NK-92 (cell line): ENCODE measurements around the gene RNF13.
"Not testable (repeated sequence)": the region's sequence is repeated elsewhere in the genome, so short reads cannot be mapped to it uniquely, and the experiment has no call there.

ENCODE experiments used
- DNase-seq: peaks from one replicate; lab custom pipeline; 2025; ENCODE audit not compliant: unreplicated experiment; lab: John Stamatoyannopoulos, UW

The RNF13 gene

DNA sequence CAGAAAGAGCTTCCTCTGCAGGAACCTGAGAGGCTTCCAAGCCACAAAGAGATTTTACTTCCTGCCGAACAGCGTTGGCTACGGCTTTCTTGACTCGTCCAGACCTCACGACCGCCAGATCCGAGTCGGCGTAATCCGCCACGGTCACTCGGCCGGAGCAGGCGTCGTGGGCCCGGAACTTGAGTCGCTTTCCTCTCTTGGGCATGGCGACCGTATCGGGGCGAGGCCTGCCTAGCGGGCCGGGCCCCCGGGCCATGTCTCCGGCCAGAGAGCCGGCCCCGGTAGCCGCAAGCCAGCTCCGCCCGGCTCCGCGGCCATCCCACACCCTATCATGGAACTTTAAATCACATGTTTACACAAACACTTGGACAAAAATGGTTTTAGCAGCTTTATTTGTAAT is 170.0 kb downstream of the RNF13 start:
- not testable (repeated sequence) for DNase-seq

DNA sequence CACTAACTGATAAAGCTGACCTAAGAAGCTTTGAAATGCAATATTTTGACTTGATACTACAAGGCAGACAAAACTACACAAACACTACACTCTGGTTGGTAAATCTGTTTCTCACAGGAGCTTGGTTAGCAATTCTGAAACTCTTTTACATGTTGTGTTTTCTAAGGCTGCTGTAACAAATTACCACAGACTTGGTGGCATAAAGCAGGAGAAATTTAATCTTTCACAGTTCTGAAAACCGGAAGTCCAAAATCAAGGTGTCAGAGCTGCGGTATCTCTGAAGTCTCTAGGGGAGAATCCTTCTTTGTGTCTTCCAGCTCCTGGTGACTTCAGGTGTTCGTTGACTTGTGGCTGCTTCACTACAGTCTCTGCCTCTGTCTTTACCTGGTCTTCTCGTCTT is 170.6 kb downstream of the RNF13 start:
- DNase-seq, result no peak

DNA sequence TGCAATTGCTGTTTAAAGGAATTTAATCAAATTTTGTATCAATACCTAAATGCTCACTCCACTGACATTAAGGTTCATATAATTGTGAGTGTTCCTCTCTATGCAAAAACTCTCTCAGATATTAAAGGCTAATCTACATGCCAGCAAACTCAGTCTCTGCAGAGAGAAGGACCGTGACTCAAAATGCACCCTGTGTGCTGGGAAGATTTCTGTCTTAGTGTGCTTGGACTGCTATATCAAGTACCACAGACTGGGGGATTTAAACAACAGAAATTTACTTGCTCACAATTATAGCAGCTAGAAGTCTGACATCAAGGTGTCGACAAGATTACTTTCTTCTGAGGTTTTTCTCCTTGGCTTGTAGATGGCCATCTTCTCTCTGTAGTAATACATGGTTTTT is 176.3 kb downstream of the RNF13 start:
- no peak for DNase-seq

DNA sequence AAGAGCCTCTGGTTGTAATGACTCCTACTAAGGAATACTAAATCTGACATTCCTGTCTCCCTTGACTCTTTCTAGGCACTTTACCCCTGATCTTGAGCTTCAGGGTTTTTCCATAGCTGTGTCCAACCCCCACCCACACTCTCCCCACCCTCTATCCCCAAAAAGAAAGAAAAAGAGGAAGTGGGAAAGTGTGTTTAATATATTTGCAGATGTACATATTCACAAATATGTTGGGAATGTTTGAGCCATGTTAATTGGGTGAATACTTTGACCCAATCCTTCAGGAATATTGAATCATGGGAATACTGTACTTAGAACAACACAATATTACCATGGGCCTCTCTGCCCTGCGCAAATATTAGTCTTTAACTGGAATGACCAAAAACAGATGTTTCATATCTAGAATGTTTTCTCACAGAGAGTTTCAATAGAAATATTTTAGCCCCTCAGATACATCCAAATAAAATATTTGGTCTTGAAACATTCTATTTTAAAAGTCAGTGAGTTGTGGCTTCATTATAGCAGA is 177.5 kb downstream of the RNF13 start:
- no peak for DNase-seq

DNA sequence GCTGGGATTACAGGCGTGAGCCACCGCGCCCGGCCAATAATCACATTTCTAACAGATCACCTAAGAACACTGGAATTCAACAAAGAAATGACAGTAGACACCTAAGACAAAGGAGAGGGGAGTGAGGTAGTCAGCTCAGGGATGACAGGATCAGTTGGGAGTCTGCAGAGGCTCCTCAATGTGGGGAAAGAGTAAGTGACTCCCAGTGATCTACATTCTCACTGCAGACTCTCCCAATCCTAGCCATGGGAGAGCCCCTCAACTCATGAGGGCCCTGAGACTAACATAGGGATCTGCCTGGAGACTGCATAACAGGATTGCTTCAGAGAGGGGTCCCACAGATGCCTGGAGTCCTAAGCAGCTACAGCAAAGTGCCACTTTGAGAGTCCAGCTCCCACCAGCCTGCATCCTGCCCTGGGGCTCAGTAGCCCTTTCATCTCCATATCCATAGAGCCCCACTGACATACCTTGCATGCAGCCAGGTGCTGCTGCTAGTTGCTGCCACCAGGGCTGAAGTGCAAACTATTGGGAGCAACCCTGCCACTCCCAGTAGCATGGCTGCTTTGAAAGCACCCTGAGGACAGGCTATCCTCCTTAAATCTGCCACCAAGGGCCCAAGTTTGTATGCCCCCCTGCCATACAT is 179.5 kb downstream of the RNF13 start:
- no peak for DNase-seq

DNA sequence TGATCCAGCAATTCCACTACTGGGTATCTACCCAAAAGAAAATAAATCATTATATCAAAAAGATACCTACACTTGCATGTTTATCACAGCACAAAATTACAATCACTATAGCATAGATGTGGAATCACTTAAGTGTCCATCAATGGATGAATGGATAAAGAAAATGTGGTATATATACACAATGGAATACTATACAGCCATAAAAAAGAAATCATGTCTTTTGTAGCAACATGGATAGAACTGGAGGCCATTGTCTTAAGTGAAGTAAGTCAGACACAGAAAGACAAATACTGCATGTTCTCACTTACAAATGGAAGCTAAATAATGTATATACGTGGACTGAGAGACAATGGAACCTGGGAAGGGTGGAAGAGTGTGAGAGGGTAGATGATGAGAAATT is 185.9 kb downstream of the RNF13 start:
- no peak for DNase-seq

DNA sequence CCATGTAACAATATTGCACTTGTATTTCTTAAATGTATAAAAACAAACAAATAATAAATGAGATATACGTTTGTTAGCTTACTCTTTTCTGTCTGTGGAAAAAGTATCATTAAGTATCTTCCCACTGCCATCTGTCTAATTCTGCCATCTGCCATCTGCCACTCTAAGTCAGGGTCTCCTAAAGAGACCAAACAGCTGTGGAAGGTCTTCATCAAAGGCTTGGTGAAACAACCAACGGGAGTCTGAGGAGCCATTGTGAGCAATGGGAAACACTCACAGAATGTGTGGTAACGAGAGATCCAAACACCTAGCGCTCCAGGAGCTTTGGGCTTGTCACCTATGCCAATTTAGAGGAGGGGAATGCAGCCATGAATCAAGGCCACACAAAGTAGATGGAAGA is 186.4 kb downstream of the RNF13 start:
- DNase-seq, result no peak

DNA sequence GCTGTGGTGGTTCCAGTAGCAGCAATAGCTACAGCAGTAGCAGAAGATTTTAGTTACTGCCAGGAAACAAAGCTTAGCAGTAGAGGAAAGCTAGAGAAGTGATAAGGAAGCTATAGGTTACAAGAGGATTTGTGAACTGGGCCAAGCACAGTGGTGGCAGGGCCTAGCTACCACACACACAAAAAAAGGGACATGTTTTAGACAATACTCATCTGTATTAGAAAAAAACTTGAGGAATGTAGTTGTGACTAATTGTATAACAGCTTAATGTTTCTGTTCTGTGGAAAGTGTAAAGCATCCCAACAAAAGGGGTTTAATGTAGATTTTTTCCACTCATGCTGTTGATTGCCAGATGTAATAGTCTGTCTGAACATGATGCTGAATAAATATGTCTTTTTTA is 187.6 kb downstream of the RNF13 start:
- DNase-seq, result no peak

DNA sequence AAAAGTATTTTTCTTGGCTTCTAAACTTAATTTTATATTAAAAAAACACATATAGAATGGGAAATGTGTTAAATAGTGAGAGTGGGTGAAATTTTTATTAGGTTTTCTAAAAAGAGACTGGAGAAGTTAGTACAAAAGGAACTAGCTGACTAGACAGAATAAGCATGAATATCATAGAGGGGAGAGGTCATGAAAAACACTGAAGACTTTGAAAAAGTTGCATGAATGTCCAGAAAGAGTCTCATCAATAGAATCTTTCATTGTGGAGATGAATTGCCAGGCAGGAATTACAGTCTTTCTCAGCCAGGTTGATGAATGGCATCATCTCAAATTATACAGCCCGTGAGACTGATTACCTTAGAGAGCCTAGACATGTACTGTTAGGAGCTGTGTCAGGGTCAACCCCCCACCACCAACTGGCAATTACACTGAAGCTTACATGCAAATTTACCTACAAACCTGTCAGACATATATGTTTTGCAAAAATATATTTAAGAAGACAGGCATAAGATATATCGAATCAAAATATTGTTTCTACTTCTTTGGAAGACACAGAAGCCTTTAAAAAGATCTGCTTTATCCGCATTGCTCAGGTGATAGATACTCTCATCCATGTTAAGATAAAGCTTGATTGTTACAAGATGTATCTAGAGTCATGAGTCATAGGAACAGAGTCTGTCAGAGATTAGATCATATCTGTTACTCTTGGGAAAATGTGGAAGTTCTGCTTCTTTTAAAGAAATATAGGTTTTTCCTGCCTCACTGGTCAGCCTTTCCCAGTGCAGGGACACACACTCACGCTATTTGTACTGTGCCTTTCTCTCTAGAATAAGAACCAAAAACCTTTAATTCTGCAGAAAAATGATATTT is 192.5 kb downstream of the RNF13 start:
- no peak for DNase-seq

DNA sequence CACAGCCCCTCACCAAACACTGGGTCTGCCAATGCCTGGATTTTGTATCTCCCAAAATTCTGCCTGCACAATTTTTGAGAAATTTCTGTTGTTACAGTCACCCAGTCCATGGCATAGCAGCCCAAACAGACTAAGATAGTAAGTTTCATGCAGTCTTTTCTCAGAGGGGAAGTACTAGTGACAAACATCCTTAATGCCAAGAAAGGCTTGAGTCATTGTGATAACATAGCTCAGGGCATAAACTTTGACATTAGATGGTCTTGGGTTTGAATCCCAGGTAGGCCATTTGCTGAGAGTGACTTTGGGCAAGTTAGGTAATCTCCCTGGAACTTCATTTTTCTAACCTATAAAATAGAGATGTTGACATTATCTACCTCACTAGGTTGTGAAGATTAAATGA is 193.8 kb downstream of the RNF13 start:
- DNase-seq, result no peak
